Mesenteric fat pad (tissue), 1 donor: ENCODE results near the gene JTB. TPM values are rescaled to one million over a fixed set of nuclear protein-coding genes. Genes with fewer than 3 reads are reported as not detected.
"Not testable (repeated sequence)": the region's sequence is repeated elsewhere in the genome, so short reads cannot be mapped to it uniquely, and the experiment has no call there.

Experiments used
- DNase-seq: peaks from one replicate; pipeline ENCODE4 v3.0.0-alpha.2; 2020; ENCODE audit warnings: low spot score
- long read RNA-seq: library from polyadenylated mRNA; unstranded; transcript quantifications from one replicate; pipeline ENCODE4 v2.0.0, GENCODE V29; 2020
- total RNA-seq: library from RNA; stranded (reverse); fragmentation: NEBNext Ultra II Directional; extraction: Animal tissue kit (Norgen Biotek cat#: 25700); gene quantifications from one replicate; pipeline ENCODE4 v1.2.1, GENCODE V29; 2021
- donor health status: DM: yes; HTN: yes; CAD: no.

The JTB gene
- 102 TPM for total RNA-seq
- long read RNA-seq, transcript JTB-201 (5 exons, 1,287 nt): major isoform, 137 of 150 reads
- long read RNA-seq, partial matches to known transcripts: 7 of 150 reads
- long read RNA-seq, other reads (novel, unspliced or antisense): 3 of 150 reads

GRCh38 chr1:153977250-153978240, at the start of gene JTB:
JTB (minus strand) TSS chr1:153977674; CDS start chr1:153977252, 422 bp downstream.
- DNase-seq: peak; percentile 97

DNA sequence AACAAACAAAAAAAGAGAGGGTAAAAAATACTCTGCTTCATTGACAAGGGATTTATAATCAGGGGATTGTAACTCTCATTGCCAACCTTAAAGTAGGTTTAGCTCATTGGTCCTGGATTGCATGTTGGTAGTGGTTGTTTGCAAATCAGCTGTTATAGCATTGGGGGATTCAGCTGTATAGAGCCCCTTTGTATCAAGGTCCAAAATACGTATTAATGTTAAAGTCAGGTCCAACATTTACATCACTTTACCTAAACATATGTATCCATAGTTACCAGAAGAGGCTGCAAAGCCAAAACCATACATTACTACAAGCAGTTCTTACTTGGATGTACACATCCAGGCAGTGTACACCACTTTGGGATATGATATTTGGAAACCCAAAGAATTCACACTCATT, 42.5 kb upstream of the JTB start:
- DNase-seq: no peak

DNA sequence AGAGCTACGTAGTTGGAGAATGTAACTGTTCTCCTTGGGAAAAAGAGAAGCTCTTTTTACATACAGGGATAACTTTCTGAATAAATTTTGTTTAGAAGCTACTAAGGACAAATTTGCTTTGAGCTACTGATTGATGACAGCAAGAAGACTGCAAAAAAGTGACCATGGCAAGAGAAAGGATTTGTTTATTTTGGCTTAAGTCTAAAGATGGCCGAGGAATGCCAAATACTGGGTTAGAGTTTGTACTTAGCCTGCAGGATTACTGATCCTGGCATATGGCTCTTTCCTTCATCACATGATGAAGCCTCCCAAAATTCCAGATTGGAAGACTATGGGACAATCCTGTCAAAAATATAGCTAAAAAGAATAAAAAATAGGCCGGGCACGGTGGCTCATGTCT, 41.8 kb upstream of the JTB start:
- no peak for DNase-seq

GRCh38 chr1:154014154-154014907, 36.9 kb upstream of the JTB start:
- no peak for DNase-seq

DNA sequence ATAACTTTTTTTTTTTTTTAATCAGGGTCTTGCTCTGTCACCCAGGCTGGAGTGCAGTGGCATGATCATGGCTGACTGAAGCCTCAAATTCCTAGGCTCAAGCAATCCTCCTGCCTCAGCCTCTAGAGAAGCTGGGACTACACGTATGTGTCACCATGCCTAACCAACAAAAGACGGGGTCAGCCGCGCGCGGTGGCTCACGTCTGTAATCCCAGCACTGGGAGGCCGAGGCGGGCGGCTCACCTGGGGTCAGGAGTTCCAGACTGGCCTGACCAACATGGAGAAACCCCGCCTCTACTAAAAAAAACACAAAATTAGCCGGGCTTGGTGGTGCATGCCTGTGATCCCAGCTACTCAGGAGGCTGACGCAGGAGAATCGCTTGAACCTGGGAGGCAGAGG, 35.1 kb upstream of the JTB start:
- peak; percentile 45 for DNase-seq

GRCh38 chr1:154012129-154012528, 34.7 kb upstream of the JTB start:
- DNase-seq: no peak

DNA sequence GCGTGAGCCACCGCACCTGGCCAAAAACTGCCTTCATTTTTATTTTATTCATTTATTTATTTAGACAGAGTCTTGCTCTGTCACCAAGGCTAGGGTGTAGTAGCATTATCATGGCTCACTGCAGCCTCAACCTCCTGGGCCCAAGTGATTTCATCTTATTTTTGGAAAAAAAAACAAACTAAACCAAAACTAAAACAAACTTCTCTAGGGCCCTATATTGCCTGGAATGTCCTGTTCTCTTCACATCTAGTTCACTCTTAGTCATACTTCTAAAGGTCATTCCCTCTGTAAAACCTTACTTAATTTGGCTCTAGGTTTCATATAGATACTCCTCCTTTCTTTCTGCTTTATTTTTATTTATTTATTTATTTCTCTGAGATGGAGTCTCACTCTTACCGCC, 28.7 kb upstream of the JTB start:
- no peak for DNase-seq

GRCh38 chr1:154000420-154000819, 22.9 kb upstream of the JTB start:
- no peak for DNase-seq

DNA sequence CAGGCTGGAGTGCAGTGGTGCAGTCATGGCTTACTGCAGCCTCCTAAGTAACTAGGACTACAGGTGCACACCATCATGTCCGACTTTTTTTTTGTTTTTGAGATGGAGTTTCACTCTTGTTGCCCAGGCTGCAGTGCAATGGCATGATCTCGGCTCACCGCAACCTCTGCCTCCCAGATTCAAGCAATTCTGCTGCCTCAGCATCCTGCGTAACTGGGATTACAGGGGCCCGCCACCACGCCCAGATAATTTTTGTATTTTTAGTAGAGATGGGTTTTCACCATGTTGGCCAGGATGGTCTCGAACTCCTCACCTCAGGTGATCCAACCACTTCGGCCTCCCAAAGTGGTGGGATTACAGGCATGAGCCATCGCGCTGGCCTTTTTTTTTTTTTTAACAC, 19.4 kb upstream of the JTB start:
- not testable (repeated sequence) for DNase-seq

GRCh38 chr1:153995640-153996039, 18.2 kb upstream of the JTB start:
- no peak for DNase-seq

- DNase-seq: no peak
Measured at GRCh38 chr1:153995202-153995601, 17.7 kb upstream of the JTB start.

DNA sequence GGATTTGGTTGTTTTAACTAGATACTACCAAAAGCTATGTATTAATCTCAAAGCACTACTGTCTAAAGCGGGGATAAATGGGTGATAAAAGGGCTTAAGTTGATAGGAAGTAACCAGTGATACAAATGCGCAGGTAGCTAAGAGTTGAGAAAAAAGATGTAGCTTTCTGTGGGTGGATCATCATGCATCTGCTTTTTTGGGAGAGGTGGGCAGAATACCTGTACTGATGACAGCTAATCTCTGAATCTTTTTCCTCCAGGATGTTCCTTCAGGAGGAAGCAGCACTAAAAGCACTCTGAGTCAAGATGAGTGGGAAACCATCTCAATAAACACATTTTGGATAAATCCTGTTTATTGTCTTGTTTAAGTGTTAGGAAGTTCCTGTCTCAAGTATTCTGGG, 14.3 kb upstream of the JTB start:
- DNase-seq: no peak

DNA sequence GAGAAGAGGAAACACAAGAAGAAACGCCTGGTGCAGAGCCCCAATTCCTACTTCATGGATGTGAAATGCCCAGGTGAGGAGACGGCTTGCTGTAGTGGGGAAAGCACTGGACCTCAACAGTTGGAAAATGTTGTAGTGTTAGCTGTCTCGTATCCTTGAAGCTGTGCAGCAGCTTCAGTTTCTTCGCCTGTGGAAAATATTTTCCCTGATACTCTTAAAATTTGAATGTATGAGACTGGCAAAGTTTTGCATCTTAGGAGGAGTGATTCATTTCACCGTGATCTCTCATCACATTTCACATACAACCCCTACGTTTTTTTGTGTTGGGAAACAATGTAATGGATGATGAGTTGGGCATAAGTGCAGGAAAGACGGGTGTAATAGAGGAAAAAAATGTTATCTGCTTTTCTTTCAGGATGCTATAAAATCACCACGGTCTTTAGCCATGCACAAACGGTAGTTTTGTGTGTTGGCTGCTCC, 13.7 kb upstream of the JTB start:
- DNase-seq: no peak

DNA sequence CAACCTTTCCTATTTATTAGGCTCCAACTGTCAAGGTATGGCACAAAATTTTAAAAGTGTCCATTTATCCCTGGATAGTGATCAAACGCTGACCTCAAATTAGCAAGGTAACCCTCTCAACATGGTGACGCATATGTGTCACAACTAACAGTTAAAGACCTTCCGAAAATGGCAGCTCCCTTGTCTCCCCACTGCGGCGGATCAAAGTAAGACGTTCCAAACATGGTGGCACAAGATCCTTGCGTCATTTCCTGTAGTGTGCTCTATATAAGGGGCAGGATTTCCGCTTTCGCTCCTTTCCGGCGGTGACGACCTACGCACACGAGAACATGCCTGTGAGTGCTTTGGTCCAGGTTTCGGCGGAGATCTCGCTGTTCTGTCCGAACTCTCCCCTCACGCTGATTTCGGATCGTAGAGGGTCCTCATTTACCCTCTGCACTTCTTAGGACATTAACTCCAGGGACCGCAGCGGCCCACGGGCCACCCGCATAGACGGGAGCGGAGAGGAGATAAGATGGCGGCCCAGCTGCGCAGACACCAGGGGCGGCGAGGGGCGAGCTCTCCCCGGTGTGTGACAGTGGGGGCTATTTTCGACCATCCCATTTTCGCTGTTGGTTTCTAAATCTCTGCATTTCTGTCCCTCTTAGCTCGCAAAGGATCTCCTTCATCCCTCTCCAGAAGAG, 13.1 kb upstream of the JTB start, which contains the start of gene RPS27:
Gene RPS27, plus strand, starts transcription at position 295 of the 683 bp plus-strand sequence. Its CDS starts 35 bp downstream, at position 330.
- peak; percentile 92 for DNase-seq

GRCh38 chr1:153987621-153988020, 10.1 kb upstream of the JTB start:
- DNase-seq: no peak

- peak; percentile 95 for DNase-seq
Measured at GRCh38 chr1:153985941-153986761, 8.7 kb upstream of the JTB start, which contains the start of gene RAB13. RAB13 (minus strand) TSS chr1:153986339; CDS start chr1:153986236, 103 bp downstream.

GRCh38 chr1:153985341-153985912, 8.0 kb upstream of the JTB start:
- no peak for DNase-seq

GRCh38 chr1:153984123-153984894, 6.8 kb upstream of the JTB start:
- DNase-seq: no peak

- DNase-seq: not testable (repeated sequence)
Measured at GRCh38 chr1:153981735-153982134, 4.3 kb upstream of the JTB start.
